Peyer's patch (tissue), 4 donors: Measurements from ENCODE around the gene LY6G6F.

Source experiments
- POLR2A ChIP-seq, 2 donors: fragments of 450-650 bp; IDR thresholded peaks; one replicate each; pipeline ENCODE4 v1.5.1; 2017; ENCODE audit warnings: antibody characterized with exemption in 2 of 2, mild to moderate bottlenecking in 2 of 2, moderate library complexity in 2 of 2
- TF ChIP-seq, protein P1 (sequence below), 6 experiments: fragments of 450-650 bp in 4 of 6; fragments of 200-600 bp in 2 of 6; sonication (generic) in 1 of 6; IDR thresholded peaks; one replicate each; pipeline ENCODE4 v1.5.1; 2017 to 2019; ENCODE audit warnings: antibody characterized with exemption in 6 of 6, mild to moderate bottlenecking in 3 of 6, moderate library complexity in 1 of 6

DNA sequence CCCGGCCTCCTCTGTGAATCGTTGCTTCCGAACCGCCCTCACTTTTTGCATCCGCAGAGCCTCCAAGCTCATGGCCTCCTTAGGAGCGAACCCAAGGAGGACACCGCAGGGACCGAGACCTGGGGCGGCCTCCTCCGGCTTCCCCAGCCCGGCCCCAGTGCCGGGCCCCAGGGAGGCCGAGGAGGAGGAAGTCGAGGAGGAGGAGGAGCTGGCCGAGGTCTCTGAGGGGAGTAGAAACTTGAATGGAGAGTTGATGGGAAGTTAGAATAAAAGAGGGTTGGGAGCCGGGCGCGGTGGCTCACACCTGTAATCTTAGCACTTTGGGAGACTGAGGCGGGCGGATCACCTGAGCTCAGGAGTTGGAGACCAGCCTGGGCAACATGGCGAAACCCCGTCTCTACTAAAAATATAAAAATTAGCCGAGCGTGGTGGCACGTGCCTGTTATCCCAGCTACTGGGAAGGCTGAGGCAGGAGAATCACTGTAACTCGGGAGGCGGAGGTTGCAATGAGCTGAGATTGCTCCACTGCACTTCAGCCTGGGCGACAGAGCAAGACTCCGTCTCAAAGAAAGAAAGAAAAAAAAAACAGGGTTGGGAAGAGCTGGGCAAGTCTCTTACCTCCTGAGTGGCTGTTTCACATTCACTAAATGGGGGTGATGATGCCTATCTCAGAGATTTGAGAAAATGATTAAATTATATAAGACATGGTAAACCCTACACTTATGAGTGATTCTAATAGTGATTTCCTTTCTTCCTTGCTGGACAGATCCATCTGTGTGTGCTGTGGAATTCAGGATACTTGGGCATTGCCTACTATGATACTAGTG lies 33.9 kb downstream of the LY6G6F start:
- TF ChIP-seq, protein P1, sequence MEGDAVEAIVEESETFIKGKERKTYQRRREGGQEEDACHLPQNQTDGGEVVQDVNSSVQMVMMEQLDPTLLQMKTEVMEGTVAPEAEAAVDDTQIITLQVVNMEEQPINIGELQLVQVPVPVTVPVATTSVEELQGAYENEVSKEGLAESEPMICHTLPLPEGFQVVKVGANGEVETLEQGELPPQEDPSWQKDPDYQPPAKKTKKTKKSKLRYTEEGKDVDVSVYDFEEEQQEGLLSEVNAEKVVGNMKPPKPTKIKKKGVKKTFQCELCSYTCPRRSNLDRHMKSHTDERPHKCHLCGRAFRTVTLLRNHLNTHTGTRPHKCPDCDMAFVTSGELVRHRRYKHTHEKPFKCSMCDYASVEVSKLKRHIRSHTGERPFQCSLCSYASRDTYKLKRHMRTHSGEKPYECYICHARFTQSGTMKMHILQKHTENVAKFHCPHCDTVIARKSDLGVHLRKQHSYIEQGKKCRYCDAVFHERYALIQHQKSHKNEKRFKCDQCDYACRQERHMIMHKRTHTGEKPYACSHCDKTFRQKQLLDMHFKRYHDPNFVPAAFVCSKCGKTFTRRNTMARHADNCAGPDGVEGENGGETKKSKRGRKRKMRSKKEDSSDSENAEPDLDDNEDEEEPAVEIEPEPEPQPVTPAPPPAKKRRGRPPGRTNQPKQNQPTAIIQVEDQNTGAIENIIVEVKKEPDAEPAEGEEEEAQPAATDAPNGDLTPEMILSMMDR (IDR thresholded peaks at IDR 0.05), result no peak
- no peak for TF ChIP-seq POLR2A (IDR thresholded peaks at IDR 0.05)
